Testis (tissue), 3 donors: ENCODE results near the gene JPH2. TPM values are rescaled to one million over a fixed set of nuclear protein-coding genes. Genes with fewer than 3 reads are reported as not detected.
"Not testable (repeated sequence)": the region's sequence is repeated elsewhere in the genome, so short reads cannot be mapped to it uniquely, and the experiment has no call there.

Source experiments
- DNase-seq: peaks from one replicate; pipeline ENCODE4 v3.0.0-alpha.2; 2019
- H3K27ac ChIP-seq, 2 donors: fragments of 200-600 bp; sonication (generic); one replicate each; pipeline ENCODE4 v1.5.1; 2019
- H3K27me3 ChIP-seq: fragments of 200-600 bp; sonication (generic); one replicate; pipeline ENCODE4 v1.5.1; 2019
- H3K36me3 ChIP-seq: fragments of 200-600 bp; sonication (generic); one replicate; pipeline ENCODE4 v1.5.1; 2017; ENCODE audit warnings: low read depth; ENCODE audit errors: missing control alignments
- H3K4me1 ChIP-seq: fragments of 200-600 bp; sonication (generic); one replicate; pipeline ENCODE4 v1.5.1; 2019
- H3K4me3 ChIP-seq, 2 donors: fragments of 200-600 bp; sonication (generic); one replicate each; pipeline ENCODE4 v1.5.1; 2017 to 2019
- H3K9me3 ChIP-seq: fragments of 200-600 bp; sonication (generic); one replicate; pipeline ENCODE4 v1.5.1; 2017
- POLR2A ChIP-seq: fragments of 450-650 bp; IDR thresholded peaks from one replicate; pipeline ENCODE4 v1.6.1; 2017; ENCODE audit warnings: antibody characterized with exemption, mild to moderate bottlenecking, moderate library complexity
- WGBS, 2 donors: methylation state at CpG; one replicate each; pipeline ENCODE4 v1.1.5; 2018; 5-methylcytosine and 5-hydroxymethylcytosine counted together
- intact Hi-C: fragments of 100-400 bp; cut with DNase I; formaldehyde crosslinking; loops from one replicate; pipeline ENCODE4 v1.15.1; 2023; ENCODE audit warnings: low total_unique reads
- polyA plus RNA-seq: library from polyadenylated mRNA; stranded (reverse); fragments of 350-450 nt; fragmentation: Illumina TruSeq; extraction: RNeasy Lipid Tissue Mini Kit (QIAGEN cat#74804); gene quantifications from one replicate; pipeline ENCODE4 v1.2.3, GENCODE V29; 2014; ENCODE audit warnings: low read depth, low replicate concordance; ENCODE audit not compliant: insufficient read depth
- total RNA-seq, 2 donors: library from RNA; depleted of rRNA; stranded (reverse); fragments of >200 nt; gene quantifications; one replicate each; pipeline ENCODE4 v1.2.3, GENCODE V29; 2016
- TF ChIP-seq, protein P1 (sequence below), 3 experiments: fragments of 450-650 bp in 2 of 3; fragments of 200-600 bp in 1 of 3; sonication (generic) in 1 of 3; IDR thresholded peaks; one replicate each; pipeline ENCODE4 v1.5.1; 2016 to 2019; ENCODE audit warnings: antibody characterized with exemption in 3 of 3, mild to moderate bottlenecking in 2 of 3, moderate library complexity in 1 of 3

The JPH2 gene
- total and polyA plus RNA-seq, 3 donors from 2014 or later: 1.9 to 3.7 (median 3.2) TPM

DNA sequence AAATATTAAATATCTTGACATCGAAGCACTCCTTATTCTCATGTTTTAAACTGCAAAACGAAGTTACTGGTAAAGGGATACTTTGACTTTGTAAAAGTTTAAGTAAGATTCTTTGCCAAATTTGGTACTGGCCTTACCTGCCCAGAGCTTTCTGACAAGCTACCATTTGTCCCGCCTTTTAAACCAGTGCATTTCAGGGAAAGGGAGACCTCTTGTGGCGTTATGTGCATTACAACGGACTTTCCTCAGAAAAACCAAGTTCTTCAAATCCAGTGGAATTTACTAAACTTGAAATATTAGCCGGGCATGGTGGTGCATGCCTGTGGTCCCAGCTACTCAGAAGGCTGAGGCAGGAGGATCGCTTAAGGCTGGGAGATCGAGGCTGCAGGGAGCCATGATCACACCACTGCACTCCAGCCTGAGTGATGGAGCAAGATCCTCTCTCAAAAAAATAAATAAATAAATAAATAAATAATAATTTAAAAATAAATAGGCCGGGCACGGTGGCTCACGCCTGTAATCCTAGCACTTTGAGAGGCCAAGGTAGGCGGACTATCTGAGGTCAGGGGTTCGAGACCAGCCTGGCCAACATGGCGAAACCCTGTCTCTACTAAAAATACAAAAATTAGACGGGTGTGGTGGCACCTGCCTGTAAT, 3.3 kb upstream of the JPH2 start:
- not testable (repeated sequence) for H3K4me1 ChIP-seq, H3K4me3 ChIP-seq, H3K27ac ChIP-seq, H3K36me3 ChIP-seq, H3K9me3 ChIP-seq, H3K27me3 ChIP-seq
- intact Hi-C loops: loop anchor here (5.0 kb wide), 1 partner anchor 73 kb away; no protein-coding TSS in a partner anchor
- WGBS, 2 donors: 38 to 46% methylated on average over 15 of the region's 15 CpGs
- DNase-seq: peak; percentile 57
- TF ChIP-seq, protein P1, sequence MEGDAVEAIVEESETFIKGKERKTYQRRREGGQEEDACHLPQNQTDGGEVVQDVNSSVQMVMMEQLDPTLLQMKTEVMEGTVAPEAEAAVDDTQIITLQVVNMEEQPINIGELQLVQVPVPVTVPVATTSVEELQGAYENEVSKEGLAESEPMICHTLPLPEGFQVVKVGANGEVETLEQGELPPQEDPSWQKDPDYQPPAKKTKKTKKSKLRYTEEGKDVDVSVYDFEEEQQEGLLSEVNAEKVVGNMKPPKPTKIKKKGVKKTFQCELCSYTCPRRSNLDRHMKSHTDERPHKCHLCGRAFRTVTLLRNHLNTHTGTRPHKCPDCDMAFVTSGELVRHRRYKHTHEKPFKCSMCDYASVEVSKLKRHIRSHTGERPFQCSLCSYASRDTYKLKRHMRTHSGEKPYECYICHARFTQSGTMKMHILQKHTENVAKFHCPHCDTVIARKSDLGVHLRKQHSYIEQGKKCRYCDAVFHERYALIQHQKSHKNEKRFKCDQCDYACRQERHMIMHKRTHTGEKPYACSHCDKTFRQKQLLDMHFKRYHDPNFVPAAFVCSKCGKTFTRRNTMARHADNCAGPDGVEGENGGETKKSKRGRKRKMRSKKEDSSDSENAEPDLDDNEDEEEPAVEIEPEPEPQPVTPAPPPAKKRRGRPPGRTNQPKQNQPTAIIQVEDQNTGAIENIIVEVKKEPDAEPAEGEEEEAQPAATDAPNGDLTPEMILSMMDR (IDR thresholded peaks at IDR 0.05): peak; percentile 29 to 71 (median 55)

DNA sequence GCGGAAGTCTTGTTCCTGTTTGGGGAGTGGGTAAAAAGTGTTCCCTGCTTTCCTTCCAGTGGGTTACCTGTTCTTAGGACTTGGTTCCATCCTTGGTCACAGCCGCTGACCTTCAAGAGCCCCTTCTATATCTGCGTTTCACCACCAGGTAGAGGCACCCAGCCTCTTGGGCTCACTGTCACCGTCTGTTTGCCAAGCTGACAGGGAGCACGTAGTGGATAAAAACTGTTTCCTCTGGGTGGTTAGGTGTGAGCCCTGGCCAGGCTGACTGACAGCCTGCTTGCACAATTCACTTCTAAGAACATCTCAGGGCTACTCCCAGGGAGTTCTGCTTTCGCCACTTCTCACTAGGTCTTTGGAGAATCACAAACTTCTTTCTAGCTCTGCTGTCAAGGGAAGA, 1.8 kb upstream of the JPH2 start:
- Histone ChIP-seq H3K4me1 (peaks cover 8% of the 10 kb centered on the region), H3K27ac (no peak overlapping the region), H3K4me3 (no peak overlapping the region), H3K9me3 (no peaks in the 10 kb centered on the region), H3K27me3 (no peaks in the 10 kb centered on the region), H3K36me3 (no peaks in the 10 kb centered on the region)
- no peak for TF ChIP-seq POLR2A
- TF ChIP-seq, protein P1 (IDR thresholded peaks at IDR 0.05): no peak
- intact Hi-C loops: no loop called here
- no peak for DNase-seq
- WGBS, 2 donors: 76 to 85% methylated on average over 6 of the region's 6 CpGs

DNA sequence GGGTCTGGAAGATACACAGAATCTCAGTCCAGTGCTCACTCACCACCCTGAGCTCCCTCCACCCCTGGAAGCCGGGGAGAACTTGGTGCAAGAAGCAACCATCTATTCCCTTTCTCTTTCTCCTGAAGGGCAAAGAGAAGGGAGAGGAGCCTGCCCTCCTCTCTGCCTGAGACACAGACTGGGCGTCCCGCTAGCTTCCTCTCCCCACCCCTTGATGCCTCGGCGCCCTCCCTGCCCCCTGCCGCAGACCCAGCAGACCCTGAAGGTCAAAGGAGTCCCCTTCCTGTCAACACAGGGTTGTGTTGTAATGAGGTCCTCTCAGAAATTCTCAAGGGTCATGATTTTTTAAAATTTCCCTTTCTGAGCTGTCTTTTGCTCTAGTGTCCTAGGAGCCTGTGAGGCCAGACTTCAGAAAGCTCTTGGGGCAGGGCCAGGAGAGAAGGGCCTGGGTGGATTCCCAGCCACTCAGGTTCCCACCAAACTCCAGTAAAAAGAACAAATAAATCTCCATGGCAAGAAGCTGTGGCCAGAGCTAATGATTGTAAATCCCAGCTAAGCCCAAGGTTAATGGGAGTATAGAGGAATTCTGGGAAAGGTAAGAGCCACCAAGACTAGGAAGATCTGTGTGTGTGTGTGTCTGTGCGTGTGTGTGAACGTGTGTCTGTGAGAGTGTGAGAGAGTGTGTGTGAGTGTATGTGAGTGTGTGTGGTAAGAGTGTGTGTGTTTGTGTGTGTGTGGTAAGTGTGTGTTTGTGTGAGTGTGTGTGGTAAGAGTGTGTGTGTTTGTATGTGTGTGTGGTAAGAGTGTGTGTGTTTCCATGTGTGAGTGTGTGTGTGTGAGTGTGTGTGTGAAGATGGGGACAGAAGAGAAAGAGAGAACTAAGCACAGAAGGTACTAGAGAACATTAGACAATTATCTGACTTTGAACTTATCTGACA, 1.1 kb upstream of the JPH2 start:
- Histone ChIP-seq H3K27ac (no peak overlapping the region), H3K36me3 (no peaks in the 10 kb centered on the region), H3K9me3 (no peaks in the 10 kb centered on the region), H3K4me1 (peaks cover 8% of the 10 kb centered on the region), H3K4me3 (peak overlapping the region in 1 of 2 donors; percentile 40), H3K27me3 (no peaks in the 10 kb centered on the region)
- intact Hi-C loops: no loop called here
- 33 to 36% methylated on average over 8 of the region's 8 CpGs for WGBS, 2 donors
- no peak for TF ChIP-seq POLR2A
- DNase-seq: no peak

DNA sequence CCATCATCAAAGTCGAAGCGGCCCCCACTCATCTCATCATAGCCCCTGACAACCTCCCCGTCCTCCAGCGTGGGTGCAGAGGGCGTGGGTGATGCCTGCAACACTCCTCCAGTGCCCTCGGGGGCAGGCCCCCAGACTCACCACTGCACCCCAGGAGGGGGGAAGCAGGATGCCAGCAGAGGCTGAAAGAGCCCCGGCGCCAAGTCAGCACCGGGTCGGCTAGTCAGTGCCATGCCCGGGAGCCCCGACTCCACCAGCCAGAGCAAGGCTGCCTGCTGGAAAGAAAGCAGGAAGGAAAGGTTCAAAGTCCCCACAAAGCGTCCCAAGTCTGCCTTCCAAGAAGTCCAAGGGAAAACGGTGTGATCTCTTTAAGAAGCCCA, 324 bp downstream of the JPH2 start:
- 4 to 15% methylated on average over 11 to 14 of the region's 14 CpGs for WGBS, 2 donors

DNA sequence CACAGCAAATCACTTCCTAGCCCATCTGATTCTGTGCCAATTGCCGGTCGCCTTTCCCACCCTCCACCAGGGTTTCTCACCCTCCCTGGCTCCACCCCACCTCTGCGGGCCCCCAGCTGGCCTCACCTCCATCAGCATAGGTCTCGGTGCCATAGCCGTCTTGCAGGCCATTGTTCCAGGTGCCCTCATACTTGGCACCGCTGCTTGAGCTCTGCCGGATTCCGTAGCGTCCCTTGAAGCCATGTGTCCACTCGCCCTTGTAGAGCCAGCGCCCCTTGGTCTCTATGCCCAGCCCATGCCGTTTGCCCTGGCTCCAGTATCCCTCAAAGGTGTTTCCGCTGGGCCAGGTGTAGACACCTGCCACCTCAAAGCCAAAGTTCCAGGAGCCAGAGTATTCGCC, 787 bp downstream of the JPH2 start:
- DNase-seq: no peak
- H3K27me3 ChIP-seq: no peaks in the 10 kb centered on the region
- TF ChIP-seq POLR2A: no peak
- TF ChIP-seq, protein P1 (IDR thresholded peaks at IDR 0.05): no peak
- H3K4me1 ChIP-seq: peaks cover 8% of the 10 kb centered on the region
- no peaks in the 10 kb centered on the region for H3K9me3 ChIP-seq
- 55 to 79% methylated on average over 9 to 14 of the region's 14 CpGs for WGBS, 2 donors
- H3K27ac ChIP-seq: no peak overlapping the region
- H3K4me3 ChIP-seq: peak overlapping the region in 1 of 2 donors; percentile 40
- no peaks in the 10 kb centered on the region for H3K36me3 ChIP-seq
- intact Hi-C loops: no loop called here

More for the DNA sequence above, 324 bp downstream of the JPH2 start:
- Histone ChIP-seq H3K4me1 (peaks cover 8% of the 10 kb centered on the region), H3K27me3 (no peaks in the 10 kb centered on the region), H3K36me3 (no peaks in the 10 kb centered on the region), H3K4me3 (peak overlapping the region; percentile 31 to 40), H3K9me3 (no peaks in the 10 kb centered on the region), H3K27ac (no peak overlapping the region)
- DNase-seq: no peak
- TF ChIP-seq POLR2A: no peak
- TF ChIP-seq, protein P1 (IDR thresholded peaks at IDR 0.05): no peak
- intact Hi-C loops: no loop called here
